ENCODE data around the gene SOX15. TPM values are rescaled to one million over a fixed set of nuclear protein-coding genes. Genes with fewer than 3 reads are reported as not detected.
A peak's percentile ranks its signal among the peaks of the same experiment; 100 is the strongest.

SOX15 gene
- total RNA-seq, 1 donor from 2014 or later, result 1.2 TPM

GRCh38 chr17:7579001-7579833, 10.7 kb downstream of the SOX15 start, which contains the start of gene CD68:
CD68 (plus strand) TSS chr17:7579638; CDS start chr17:7579678, 40 bp downstream.
- no peak for FAIRE-seq
- DNase-seq (ENCODE audit: low spot score in 2 of 2), result peak in 1 of 2 donors; percentile 72

GRCh38 chr17:7577327-7578199, 12.3 kb downstream of the SOX15 start:
- FAIRE-seq (no peak), DNase-seq (ENCODE audit: low spot score in 2 of 2) (no peak)

- DNase-seq (ENCODE audit: low spot score in 2 of 2) (no peak), FAIRE-seq (no peak)
Measured at GRCh38 chr17:7576432-7576937, 13.4 kb downstream of the SOX15 start.

DNA sequence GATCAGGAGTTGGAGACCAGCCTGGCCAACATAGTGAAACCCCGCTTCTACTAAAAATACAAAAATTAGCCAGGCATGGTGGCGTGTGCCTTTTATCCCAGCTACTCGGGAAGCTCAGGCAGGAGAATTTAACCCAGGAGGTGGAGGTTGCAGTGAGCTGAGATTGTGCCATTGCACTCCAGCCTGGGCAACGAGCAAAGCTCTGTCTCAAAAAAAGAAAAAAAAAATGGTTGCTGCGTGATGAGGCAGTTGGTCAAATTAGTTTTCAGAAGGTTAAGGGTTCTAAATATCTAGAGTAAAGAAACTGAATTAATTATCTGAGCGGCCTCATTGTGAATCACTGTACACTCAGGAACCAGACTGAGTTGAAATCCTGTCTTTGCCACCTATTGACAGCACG, 13.9 kb downstream of the SOX15 start:
- no peak for FAIRE-seq
- DNase-seq (ENCODE audit: low spot score in 2 of 2), result no peak

- DNase-seq (ENCODE audit: low spot score in 2 of 2), result no peak
- FAIRE-seq, result no peak
Measured at GRCh38 chr17:7575481-7575883, 14.4 kb downstream of the SOX15 start.

DNA sequence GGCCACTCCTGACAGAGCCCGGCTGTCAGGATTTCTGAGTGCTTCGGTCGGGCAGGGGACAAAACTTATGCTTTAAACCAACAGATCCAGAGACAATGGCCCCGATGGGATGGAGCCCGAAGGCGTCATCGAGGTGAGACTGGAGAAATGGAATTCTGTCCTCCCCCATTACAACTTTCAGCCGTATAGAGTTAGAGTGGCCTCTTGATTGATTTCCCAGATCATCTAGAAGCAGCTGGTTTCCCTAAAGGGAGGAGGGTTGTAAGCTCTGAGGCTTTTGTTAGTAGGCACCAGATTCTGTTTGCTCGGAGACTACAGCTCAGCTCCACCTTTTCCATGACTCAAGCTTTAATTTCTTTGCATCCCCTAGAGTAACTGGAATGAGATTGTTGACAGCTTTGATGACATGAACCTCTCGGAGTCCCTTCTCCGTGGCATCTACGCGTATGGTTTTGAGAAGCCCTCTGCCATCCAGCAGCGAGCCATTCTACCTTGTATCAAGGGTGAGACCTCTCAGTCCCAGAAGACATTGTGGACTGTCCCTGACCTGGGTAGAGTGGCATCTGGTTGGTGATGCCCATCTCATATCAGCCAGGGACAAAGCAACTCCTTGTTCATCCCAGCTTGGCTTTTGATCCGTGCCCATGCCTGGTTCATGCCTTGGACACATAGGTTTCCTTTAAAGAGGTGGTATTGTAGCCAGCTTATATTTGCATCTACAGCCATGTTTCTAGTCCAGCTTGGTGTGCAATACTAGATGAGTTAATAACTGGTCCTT, 15.5 kb downstream of the SOX15 start:
- FAIRE-seq (no peak), DNase-seq (ENCODE audit: low spot score in 2 of 2) (no peak)

GRCh38 chr17:7573324-7574080, 16.4 kb downstream of the SOX15 start:
- DNase-seq (ENCODE audit: low spot score in 2 of 2) (peak; percentile 93 to 94), FAIRE-seq (no peak)

DNA sequence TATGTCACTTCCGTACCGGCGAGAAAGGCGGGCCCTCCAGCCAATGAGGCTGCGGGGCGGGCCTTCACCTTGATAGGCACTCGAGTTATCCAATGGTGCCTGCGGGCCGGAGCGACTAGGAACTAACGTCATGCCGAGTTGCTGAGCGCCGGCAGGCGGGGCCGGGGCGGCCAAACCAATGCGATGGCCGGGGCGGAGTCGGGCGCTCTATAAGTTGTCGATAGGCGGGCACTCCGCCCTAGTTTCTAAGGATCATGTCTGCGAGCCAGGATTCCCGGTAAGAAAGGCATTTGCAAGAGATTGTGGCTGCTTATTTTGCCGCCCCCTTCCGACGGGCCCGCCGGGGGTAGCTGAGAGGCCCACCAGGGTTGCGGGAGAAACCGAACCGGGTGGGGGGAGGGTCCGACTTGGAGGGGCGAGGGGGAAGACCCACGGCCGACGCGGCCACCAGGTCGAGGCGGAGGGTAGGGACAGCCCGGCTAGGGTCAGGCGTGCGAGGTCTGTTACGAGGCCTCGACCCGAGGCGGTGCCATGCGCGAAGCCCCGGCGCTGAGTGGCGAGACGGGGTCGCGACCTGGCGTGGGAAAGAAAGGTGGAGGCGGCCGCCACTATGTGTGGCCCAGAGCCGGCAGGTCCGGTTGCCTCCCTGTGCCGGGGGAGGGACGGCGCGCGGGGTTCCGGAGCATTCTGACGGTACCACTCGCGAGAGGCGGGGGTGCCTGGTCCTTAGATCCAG, 17.1 kb downstream of the SOX15 start:
- FAIRE-seq, result peak; percentile 98

DNA sequence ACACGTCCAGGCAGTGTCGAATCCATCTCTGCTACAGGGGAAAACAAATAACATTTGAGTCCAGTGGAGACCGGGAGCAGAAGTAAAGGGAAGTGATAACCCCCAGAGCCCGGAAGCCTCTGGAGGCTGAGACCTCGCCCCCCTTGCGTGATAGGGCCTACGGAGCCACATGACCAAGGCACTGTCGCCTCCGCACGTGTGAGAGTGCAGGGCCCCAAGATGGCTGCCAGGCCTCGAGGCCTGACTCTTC, 17.6 kb downstream of the SOX15 start:
- no peak for DNase-seq (ENCODE audit: low spot score in 2 of 2)
- no peak for FAIRE-seq

More for the DNA sequence above, 17.1 kb downstream of the SOX15 start:
- DNase-seq (ENCODE audit: low spot score in 2 of 2), result peak; percentile 99

DNA sequence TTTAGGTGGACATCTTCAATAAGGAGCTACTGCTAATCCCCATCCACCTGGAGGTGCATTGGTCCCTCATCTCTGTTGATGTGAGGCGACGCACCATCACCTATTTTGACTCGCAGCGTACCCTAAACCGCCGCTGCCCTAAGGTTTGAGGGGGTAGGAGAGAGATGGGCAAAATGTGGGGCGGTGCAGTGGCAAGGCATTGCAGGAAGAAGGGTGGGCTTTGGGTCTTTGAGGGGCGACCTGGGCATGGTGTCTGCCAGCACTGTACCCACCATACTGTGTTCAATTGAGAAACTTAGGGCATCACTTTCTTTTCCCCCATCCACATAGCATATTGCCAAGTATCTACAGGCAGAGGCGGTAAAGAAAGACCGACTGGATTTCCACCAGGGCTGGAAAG, 19.5 kb downstream of the SOX15 start:
- FAIRE-seq (no peak), DNase-seq (ENCODE audit: low spot score in 2 of 2) (no peak)

- FAIRE-seq (no peak), DNase-seq (ENCODE audit: low spot score in 2 of 2) (no peak)
Measured at GRCh38 chr17:7569571-7569970, 20.3 kb downstream of the SOX15 start.

DNA sequence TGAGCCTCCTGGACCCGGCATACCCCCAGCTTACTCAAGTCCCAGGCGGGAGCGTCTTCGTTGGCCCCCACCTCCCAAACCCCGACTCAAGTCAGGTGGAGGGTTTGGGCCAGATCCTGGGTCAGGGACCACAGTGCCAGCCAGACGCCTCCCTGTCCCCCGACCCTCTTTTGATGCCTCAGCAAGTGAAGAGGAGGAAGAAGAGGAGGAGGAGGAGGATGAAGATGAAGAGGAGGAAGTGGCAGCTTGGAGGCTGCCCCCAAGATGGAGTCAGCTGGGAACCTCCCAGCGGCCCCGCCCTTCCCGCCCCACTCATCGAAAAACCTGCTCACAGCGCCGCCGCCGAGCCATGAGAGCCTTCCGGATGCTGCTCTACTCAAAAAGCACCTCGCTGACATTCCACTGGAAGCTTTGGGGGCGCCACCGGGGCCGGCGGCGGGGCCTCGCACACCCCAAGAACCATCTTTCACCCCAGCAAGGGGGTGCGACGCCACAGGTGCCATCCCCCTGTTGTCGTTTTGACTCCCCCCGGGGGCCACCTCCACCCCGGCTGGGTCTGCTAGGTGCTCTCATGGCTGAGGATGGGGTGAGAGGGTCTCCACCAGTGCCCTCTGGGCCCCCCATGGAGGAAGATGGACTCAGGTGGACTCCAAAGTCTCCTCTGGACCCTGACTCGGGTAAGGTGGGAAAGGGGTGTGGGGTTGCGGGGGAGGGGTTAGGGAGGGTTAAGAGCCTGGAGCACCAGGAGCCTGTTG, 26.6 kb downstream of the SOX15 start:
- FAIRE-seq (no peak), DNase-seq (ENCODE audit: low spot score in 2 of 2) (no peak)

DNA sequence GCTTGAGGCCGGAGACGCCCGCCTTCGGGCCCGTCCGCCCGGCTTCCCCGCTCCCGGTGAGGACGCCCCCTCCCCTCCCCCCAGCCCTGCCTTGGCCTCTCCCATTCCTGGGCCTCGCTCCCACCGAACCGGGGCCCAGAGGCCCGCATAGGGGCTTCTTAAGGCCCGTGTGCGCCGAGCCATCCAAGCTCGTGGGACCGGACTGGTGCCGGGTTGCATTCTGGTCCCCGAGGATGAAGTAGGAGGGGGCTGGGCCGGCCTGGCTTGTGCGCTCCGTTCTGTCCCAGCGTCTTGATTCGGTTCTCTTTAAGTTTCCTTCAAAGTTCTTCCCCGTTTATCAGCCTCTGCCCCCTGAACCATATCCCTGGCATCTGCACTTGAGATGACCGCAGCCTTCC, 27.7 kb downstream of the SOX15 start:
- DNase-seq (ENCODE audit: low spot score in 2 of 2) (no peak), FAIRE-seq (no peak)

- FAIRE-seq (no peak), DNase-seq (ENCODE audit: low spot score in 2 of 2) (peak; percentile 98 to 99)
Measured at GRCh38 chr17:7561589-7562207, 28.2 kb downstream of the SOX15 start, which contains the start of gene SENP3. SENP3 (plus strand) TSS chr17:7561919; CDS start chr17:7563077, 1,158 bp downstream.

- DNase-seq (ENCODE audit: low spot score in 2 of 2), result peak; percentile 91 to 92
- no peak for FAIRE-seq
Measured at GRCh38 chr17:7561028-7561575, 28.8 kb downstream of the SOX15 start.

DNA sequence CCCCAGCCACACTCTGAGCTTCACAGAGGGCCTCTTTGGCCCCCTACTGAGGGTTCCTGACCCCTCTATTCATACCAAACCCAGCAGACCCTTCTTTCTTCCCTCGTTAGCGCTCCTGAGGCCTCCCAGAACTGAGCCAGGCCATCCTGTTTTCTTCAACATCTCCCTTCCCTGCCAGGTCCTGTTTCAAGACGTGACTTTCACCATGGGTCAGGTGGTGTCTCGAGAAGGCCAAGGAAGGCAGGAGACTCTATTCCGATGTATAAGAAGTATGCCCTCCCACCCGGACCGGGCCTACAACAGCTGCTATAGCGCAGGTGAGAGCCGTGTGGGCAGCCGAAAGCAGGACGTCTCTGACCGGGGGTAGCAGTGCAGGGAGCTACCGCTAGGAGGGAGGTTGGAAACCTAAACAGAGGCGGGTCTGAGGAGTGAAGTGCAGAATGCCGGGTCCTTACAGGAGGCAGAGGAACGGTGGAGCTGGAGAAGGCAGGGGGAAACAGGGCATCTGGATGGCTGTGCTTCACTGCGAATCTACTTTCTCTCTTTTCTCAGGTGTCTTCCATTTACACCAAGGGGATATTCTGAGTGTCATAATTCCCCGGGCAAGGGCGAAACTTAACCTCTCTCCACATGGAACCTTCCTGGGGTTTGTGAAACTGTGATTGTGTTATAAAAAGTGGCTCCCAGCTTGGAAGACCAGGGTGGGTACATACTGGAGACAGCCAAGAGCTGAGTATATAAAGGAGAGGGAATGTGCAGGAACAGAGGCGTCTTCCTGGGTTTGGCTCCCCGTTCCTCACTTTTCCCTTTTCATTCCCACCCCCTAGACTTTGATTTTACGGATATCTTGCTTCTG, 29.5 kb downstream of the SOX15 start:
- no peak for FAIRE-seq

More for the DNA sequence above, 29.5 kb downstream of the SOX15 start:
- no peak for DNase-seq (ENCODE audit: low spot score in 2 of 2)
